Measurements from ENCODE around the gene EPN2. TPM values are rescaled to one million over a fixed set of nuclear protein-coding genes. Genes with fewer than 3 reads are reported as not detected.

EPN2 gene
- total RNA-seq, 4 donors from 2014 or later, result 18.9 to 31.8 (median 26.2) TPM

DNA sequence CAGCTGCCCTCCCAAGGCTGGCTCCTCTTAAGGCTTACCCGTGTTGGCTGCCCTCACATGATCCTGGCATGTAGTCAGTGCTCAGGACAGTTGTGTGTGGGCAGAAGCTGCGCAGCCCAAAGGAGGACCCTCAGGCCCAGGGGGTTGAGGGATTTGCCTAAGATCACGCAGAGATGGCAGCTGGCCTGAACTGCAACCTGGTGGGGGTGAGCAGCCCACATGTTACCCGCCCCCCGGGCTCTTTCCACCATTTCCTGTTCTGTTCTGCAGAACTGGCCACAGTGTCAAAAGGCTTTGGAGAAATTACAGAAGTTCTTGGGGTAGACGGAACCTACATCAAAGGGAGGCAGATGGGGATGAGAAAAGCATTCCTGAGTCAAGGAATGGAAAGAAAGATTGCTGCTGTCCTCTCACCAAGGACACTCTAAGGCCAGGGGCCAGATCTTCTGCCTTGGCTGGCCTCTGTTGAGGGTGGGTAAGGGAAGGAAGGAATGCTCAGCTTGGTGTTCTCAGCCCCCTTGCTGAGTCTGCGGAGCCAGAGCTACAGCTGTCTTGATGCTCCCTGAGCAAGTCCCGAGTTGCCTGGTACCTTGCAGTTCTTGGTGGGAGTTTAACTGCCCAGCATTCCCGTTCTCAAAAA is 53.0 kb downstream of the EPN2 start:
- H3K36me3 ChIP-seq, result no peaks in the 10 kb centered on the region
- TF ChIP-seq CTCF (IDR thresholded peaks at IDR 0.05 in 4 of 5, conservative IDR thresholded peaks at IDR 0.05 in 1 of 5), result no peak
- TF ChIP-seq POLR2A (IDR thresholded peaks at IDR 0.05), result no peak
- ATAC-seq, result peak in 1 of 2 donors; percentile 13
- peaks cover 41 to 42% of the 10 kb centered on the region in 2 donors for H3K4me1 ChIP-seq
- no peak overlapping the region for H3K27ac ChIP-seq
- no peak overlapping the region for H3K4me3 ChIP-seq
- no peaks in the 10 kb centered on the region for H3K27me3 ChIP-seq
- in situ Hi-C loops (cut with MboI; ENCODE audit: low sequenced_read_pairs in 4 of 4), result no loop called here
- no peaks in the 10 kb centered on the region for H3K9me3 ChIP-seq
- DNase-seq, result no peak
- intact Hi-C loops (cut with DNase I; ENCODE audit: low total_unique reads), result no loop called here

DNA sequence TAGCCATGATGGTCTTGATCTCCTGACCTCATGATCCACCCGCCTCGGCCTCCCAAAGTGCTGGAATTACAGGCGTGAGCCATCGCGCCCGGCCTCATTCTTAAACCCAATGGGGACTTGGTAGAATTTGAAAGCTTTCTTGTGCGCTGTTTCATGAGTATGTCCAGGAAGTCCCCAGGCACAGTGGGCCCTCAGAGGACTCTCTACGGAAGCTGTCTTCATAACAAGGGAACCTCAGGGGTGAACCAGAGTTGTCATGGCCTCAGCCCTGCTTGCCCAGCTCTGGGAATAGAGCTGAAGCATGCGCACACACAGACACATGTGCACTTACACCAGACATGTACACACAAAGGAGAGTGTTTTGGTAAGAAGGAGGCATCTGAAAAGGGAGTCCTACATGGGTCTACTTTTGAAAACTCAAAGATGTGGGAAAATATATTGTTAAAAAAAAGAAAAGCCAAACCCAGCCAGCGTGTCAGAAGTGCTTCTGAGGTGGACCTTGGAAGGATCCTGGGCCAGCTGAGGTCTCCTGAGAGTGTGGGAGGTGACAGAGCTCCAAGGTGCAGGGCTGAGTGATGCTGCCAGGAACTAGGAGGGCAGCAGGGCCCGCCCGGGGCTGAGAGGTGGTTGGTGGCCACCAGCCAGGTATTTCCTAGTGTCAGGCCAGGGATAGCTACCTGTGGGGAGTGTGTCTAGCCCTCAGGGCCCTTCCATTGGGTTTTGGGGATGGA is 54.6 kb downstream of the EPN2 start:
- in situ Hi-C loops (cut with MboI; ENCODE audit: low sequenced_read_pairs in 4 of 4), result no loop called here
- TF ChIP-seq POLR2A (IDR thresholded peaks at IDR 0.05) (no peak), CTCF (IDR thresholded peaks at IDR 0.05 in 4 of 5, conservative IDR thresholded peaks at IDR 0.05 in 1 of 5) (no peak)
- ATAC-seq (no peak), DNase-seq (no peak)
- no peaks in the 10 kb centered on the region for H3K36me3 ChIP-seq
- intact Hi-C loops (cut with DNase I; ENCODE audit: low total_unique reads), result no loop called here
- H3K4me3 ChIP-seq, result no peak overlapping the region
- H3K27me3 ChIP-seq, result no peaks in the 10 kb centered on the region
- H3K27ac ChIP-seq, result peak overlapping the region in 1 of 4 donors; percentile 12
- peaks cover 32 to 36% of the 10 kb centered on the region in 2 donors for H3K4me1 ChIP-seq
- no peaks in the 10 kb centered on the region for H3K9me3 ChIP-seq

- in situ Hi-C loops (cut with MboI; ENCODE audit: low sequenced_read_pairs in 4 of 4) (no loop called here), intact Hi-C loops (cut with DNase I; ENCODE audit: low total_unique reads) (no loop called here)
- no peak for ATAC-seq
- H3K9me3 ChIP-seq, result no peaks in the 10 kb centered on the region
- no peak for TF ChIP-seq POLR2A (IDR thresholded peaks at IDR 0.05)
- no peak for TF ChIP-seq CTCF (IDR thresholded peaks at IDR 0.05 in 4 of 5, conservative IDR thresholded peaks at IDR 0.05 in 1 of 5)
- H3K27ac ChIP-seq, result peak overlapping the region in 1 of 4 donors; percentile 12
- H3K36me3 ChIP-seq, result no peaks in the 10 kb centered on the region
- no peak for DNase-seq
- H3K4me3 ChIP-seq, result no peak overlapping the region
- no peaks in the 10 kb centered on the region for H3K27me3 ChIP-seq
- H3K4me1 ChIP-seq, result peaks cover 31 to 32% of the 10 kb centered on the region in 2 donors
These were observed 55.2 kb downstream of the EPN2 start for GRCh38 chr17:19292377-19292711.

DNA sequence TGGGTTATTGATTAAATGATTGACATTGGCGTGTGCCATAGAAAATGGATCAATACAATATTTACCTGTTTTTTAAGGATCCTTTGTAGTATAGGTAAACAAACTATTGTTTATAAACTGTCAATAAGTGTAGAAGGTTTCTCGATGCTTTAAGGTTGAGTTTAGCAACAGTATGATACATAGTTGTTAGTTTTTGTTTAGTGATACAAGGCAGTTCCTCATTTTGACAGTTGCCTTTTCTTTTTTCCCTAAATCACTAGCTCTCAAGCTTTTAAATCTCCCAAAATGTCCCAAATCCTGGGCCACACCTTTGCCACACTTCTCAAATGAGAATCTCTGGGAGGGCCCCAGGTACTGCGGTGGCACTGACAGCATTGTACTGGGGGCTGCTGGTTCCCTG is 57.3 kb downstream of the EPN2 start:
- in situ Hi-C loops (cut with MboI; ENCODE audit: low sequenced_read_pairs in 4 of 4), result no loop called here
- intact Hi-C loops (cut with DNase I; ENCODE audit: low total_unique reads), result no loop called here
- Histone ChIP-seq H3K36me3 (no peaks in the 10 kb centered on the region), H3K27me3 (no peaks in the 10 kb centered on the region), H3K9me3 (no peaks in the 10 kb centered on the region), H3K27ac (no peak overlapping the region), H3K4me3 (no peak overlapping the region), H3K4me1 (peaks cover 33 to 37% of the 10 kb centered on the region in 2 donors)
- TF ChIP-seq CTCF (IDR thresholded peaks at IDR 0.05 in 4 of 5, conservative IDR thresholded peaks at IDR 0.05 in 1 of 5) (no peak), POLR2A (IDR thresholded peaks at IDR 0.05) (no peak)
- DNase-seq (no peak), ATAC-seq (no peak)
